Measurements from ENCODE around the gene NRIP2.

The NRIP2 gene

GRCh38 chr12:2819810-2820209 lies 15.0 kb downstream of the NRIP2 start:
- DNase-seq, result no peak
- in situ Hi-C loops (cut with HindIII; ENCODE audit: low pct_ligation_motif_present, low pct_unique_long_range_greater_than_20kb, low sequenced_read_pairs), result no loop called here

GRCh38 chr12:2813214-2814185 lies 21.3 kb downstream of the NRIP2 start:
- DNase-seq, result peak; percentile 84
- in situ Hi-C loops (cut with HindIII; ENCODE audit: low pct_ligation_motif_present, low pct_unique_long_range_greater_than_20kb, low sequenced_read_pairs), result no loop called here

- DNase-seq, result peak; percentile 100
- in situ Hi-C loops (cut with HindIII; ENCODE audit: low pct_ligation_motif_present, low pct_unique_long_range_greater_than_20kb, low sequenced_read_pairs), result no loop called here
Measured at GRCh38 chr12:2812290-2813213, 22.3 kb downstream of the NRIP2 start, which contains the start of gene ITFG2. Gene ITFG2, plus strand, starts transcription at chr12:2812668. Its CDS starts 93 bp downstream, at chr12:2812761.

GRCh38 chr12:2811801-2812200 lies 23.0 kb downstream of the NRIP2 start:
- no peak for DNase-seq
- in situ Hi-C loops (cut with HindIII; ENCODE audit: low pct_ligation_motif_present, low pct_unique_long_range_greater_than_20kb, low sequenced_read_pairs), result no loop called here

GRCh38 chr12:2806700-2807099 lies 28.1 kb downstream of the NRIP2 start:
- no peak for DNase-seq
- in situ Hi-C loops (cut with HindIII; ENCODE audit: low pct_ligation_motif_present, low pct_unique_long_range_greater_than_20kb, low sequenced_read_pairs), result no loop called here

GRCh38 chr12:2805143-2805520 lies 29.7 kb downstream of the NRIP2 start:
- in situ Hi-C loops (cut with HindIII; ENCODE audit: low pct_ligation_motif_present, low pct_unique_long_range_greater_than_20kb, low sequenced_read_pairs), result no loop called here
- DNase-seq, result no peak

- in situ Hi-C loops (cut with HindIII; ENCODE audit: low pct_ligation_motif_present, low pct_unique_long_range_greater_than_20kb, low sequenced_read_pairs), result no loop called here
- DNase-seq, result peak; percentile 80
Measured at GRCh38 chr12:2804393-2805142, 30.3 kb downstream of the NRIP2 start.

GRCh38 chr12:2803635-2804392 lies 31.0 kb downstream of the NRIP2 start:
- in situ Hi-C loops (cut with HindIII; ENCODE audit: low pct_ligation_motif_present, low pct_unique_long_range_greater_than_20kb, low sequenced_read_pairs), result no loop called here

GRCh38 chr12:2801044-2801783 lies 33.6 kb downstream of the NRIP2 start:
- DNase-seq, result no peak
- in situ Hi-C loops (cut with HindIII; ENCODE audit: low pct_ligation_motif_present, low pct_unique_long_range_greater_than_20kb, low sequenced_read_pairs), result no loop called here

More at GRCh38 chr12:2803635-2804392, 31.0 kb downstream of the NRIP2 start:
- no peak for DNase-seq

GRCh38 chr12:2800046-2800570 lies 34.7 kb downstream of the NRIP2 start:
- no peak for DNase-seq
- in situ Hi-C loops (cut with HindIII; ENCODE audit: low pct_ligation_motif_present, low pct_unique_long_range_greater_than_20kb, low sequenced_read_pairs), result no loop called here

GRCh38 chr12:2797721-2798418 lies 37.0 kb downstream of the NRIP2 start:
- DNase-seq, result no peak
- in situ Hi-C loops (cut with HindIII; ENCODE audit: low pct_ligation_motif_present, low pct_unique_long_range_greater_than_20kb, low sequenced_read_pairs), result no loop called here

- peak; percentile 25 for DNase-seq
- in situ Hi-C loops (cut with HindIII; ENCODE audit: low pct_ligation_motif_present, low pct_unique_long_range_greater_than_20kb, low sequenced_read_pairs), result no loop called here
Measured at GRCh38 chr12:2796187-2796666, 38.6 kb downstream of the NRIP2 start.

GRCh38 chr12:2795291-2796186 lies 39.3 kb downstream of the NRIP2 start:
- in situ Hi-C loops (cut with HindIII; ENCODE audit: low pct_ligation_motif_present, low pct_unique_long_range_greater_than_20kb, low sequenced_read_pairs), result no loop called here
- peak; percentile 75 for DNase-seq

- in situ Hi-C loops (cut with HindIII; ENCODE audit: low pct_ligation_motif_present, low pct_unique_long_range_greater_than_20kb, low sequenced_read_pairs), result no loop called here
Measured at GRCh38 chr12:2794736-2795289, 40.0 kb downstream of the NRIP2 start, which contains the start of gene FKBP4. Gene FKBP4, plus strand, starts transcription at chr12:2794970. Its CDS starts 170 bp downstream, at chr12:2795140.

GRCh38 chr12:2794191-2794735 lies 40.6 kb downstream of the NRIP2 start:
- no peak for DNase-seq
- in situ Hi-C loops (cut with HindIII; ENCODE audit: low pct_ligation_motif_present, low pct_unique_long_range_greater_than_20kb, low sequenced_read_pairs), result no loop called here

More at GRCh38 chr12:2794736-2795289, 40.0 kb downstream of the NRIP2 start, which contains the start of gene FKBP4:
- peak; percentile 94 for DNase-seq

All from ACHN (cell line).